Endodermal cell (in vitro differentiated cells): ENCODE measurements around the gene USP43. TPM values are rescaled to one million over a fixed set of nuclear protein-coding genes. Genes with fewer than 3 reads are reported as not detected.

Source experiments
- DNase-seq: peaks from one replicate; pipeline ENCODE4 v3.0.0-alpha.2; 2017
- H3K27ac ChIP-seq: 2 replicates; pipeline ENCODE4 v1.5.1; 2013; ENCODE audit warnings: mild to moderate bottlenecking, low read depth, low read length, moderate library complexity
- H3K27me3 ChIP-seq: 2 replicates; pipeline ENCODE4 v1.6.1; 2013; ENCODE audit warnings: mild to moderate bottlenecking, low read length, moderate library complexity; ENCODE audit not compliant: insufficient read depth, control insufficient read depth, poor library complexity, severe bottlenecking
- H3K36me3 ChIP-seq: 2 replicates; pipeline ENCODE4 v1.7.0; 2013; ENCODE audit warnings: mild to moderate bottlenecking, low read length, moderate library complexity; ENCODE audit not compliant: control insufficient read depth, insufficient read depth
- H3K4me1 ChIP-seq: one replicate; pipeline ENCODE4 v1.7.0; 2013; ENCODE audit warnings: low read length; ENCODE audit not compliant: control insufficient read depth, insufficient read depth
- H3K4me3 ChIP-seq: 2 replicates; pipeline ENCODE4 v1.5.1; 2013; ENCODE audit warnings: mild to moderate bottlenecking, low read length, moderate library complexity
- H3K9ac ChIP-seq: 2 replicates; pipeline ENCODE4 v1.6.1; 2013; ENCODE audit warnings: mild to moderate bottlenecking, low read length, moderate library complexity; ENCODE audit not compliant: poor library complexity, severe bottlenecking; ENCODE audit errors: extremely low read depth
- H3K9me3 ChIP-seq: 2 replicates; pipeline ENCODE4 v1.6.1; 2013; ENCODE audit warnings: mild to moderate bottlenecking, low read length, moderate library complexity; ENCODE audit not compliant: control insufficient read depth
- H3K27ac Mint-ChIP-seq: 2 replicates; pipeline ENCODE4 v1.8.0; 2020; ENCODE audit warnings: mixed read lengths
- H3K27me3 Mint-ChIP-seq: 2 replicates; pipeline ENCODE4 v1.8.0; 2021; ENCODE audit warnings: mild to moderate bottlenecking, mixed read lengths; ENCODE audit not compliant: insufficient read depth
- H3K36me3 Mint-ChIP-seq: 2 replicates; pipeline ENCODE4 v1.8.0; 2020; ENCODE audit warnings: low read depth, mixed read lengths
- H3K4me1 Mint-ChIP-seq: 2 replicates; pipeline ENCODE4 v1.8.0; 2020; ENCODE audit warnings: mixed read lengths
- H3K4me3 Mint-ChIP-seq: 2 replicates; pipeline ENCODE4 v1.8.0; 2020; ENCODE audit warnings: mild to moderate bottlenecking, moderate library complexity, mixed read lengths
- H3K9me3 Mint-ChIP-seq: 2 replicates; pipeline ENCODE4 v1.8.0; 2020; ENCODE audit warnings: mild to moderate bottlenecking, mixed read lengths
- CTCF ChIP-seq: fragments of 200-600 bp; sonication (generic); conservative IDR thresholded peaks from 2 replicates; pipeline ENCODE4 v1.5.0; 2021; ENCODE audit warnings: antibody characterized with exemption, mild to moderate bottlenecking
- WGBS, 2 experiments: methylation state at CpG; one replicate each; pipeline versions ENCODE4 v1.1.5 to v1.1.7; 2013; ENCODE audit warnings: missing lambda C conversion rate in 2 of 2, mixed read lengths in 1 of 2; ENCODE audit not compliant: insufficient coverage in 1 of 2, insufficient read length in 1 of 2; 5-methylcytosine and 5-hydroxymethylcytosine counted together
- total RNA-seq, 2 donors: library from RNA; stranded (reverse); fragmentation: NEBNext Ultra II Directional in 1 of 2; extraction: Animal tissue kit (Norgen Biotek cat#: 25700) in 1 of 2; gene quantifications; 2 replicates in 1 of 2; 3 replicates in 1 of 2; pipeline ENCODE4 v1.2.1, GENCODE V29; 2021

The USP43 gene
- total RNA-seq, 2 donors from 2014 or later = 8.6 to 12.6 TPM

- peaks cover 23% of the 10 kb centered on the region for H3K4me1 Mint-ChIP-seq
- Histone ChIP-seq H3K9me3 (no peaks in the 10 kb centered on the region), H3K27me3 (peaks cover 8% of the 10 kb centered on the region), H3K27ac (no peak overlapping the region), H3K36me3 (no peaks in the 10 kb centered on the region), H3K4me3 (no peak overlapping the region), H3K9ac (no peak overlapping the region), H3K4me1 (peaks cover 3% of the 10 kb centered on the region)
- no peaks in the 10 kb centered on the region for H3K9me3 Mint-ChIP-seq
- H3K27me3 Mint-ChIP-seq = no peaks in the 10 kb centered on the region
- no peak overlapping the region for H3K4me3 Mint-ChIP-seq
- WGBS, 2 experiments = 92 to 93% methylated on average over 5 of the region's 5 CpGs
- TF ChIP-seq CTCF = no peak
- H3K36me3 Mint-ChIP-seq = no peaks in the 10 kb centered on the region
- H3K27ac Mint-ChIP-seq = no peak overlapping the region
- DNase-seq = no peak
Observed at GRCh38 chr17:9643611-9644010, 1.7 kb upstream of the USP43 start.

- Histone ChIP-seq H3K36me3 (no peaks in the 10 kb centered on the region), H3K4me1 (peaks cover 3% of the 10 kb centered on the region), H3K9ac (peak overlapping the region; percentile 56), H3K27ac (no peak overlapping the region), H3K9me3 (no peaks in the 10 kb centered on the region), H3K27me3 (peaks cover 8% of the 10 kb centered on the region), H3K4me3 (peak overlapping the region; percentile 87)
- peak; percentile 42 for TF ChIP-seq CTCF
- Mint-ChIP-seq H3K36me3 (no peaks in the 10 kb centered on the region), H3K4me1 (peaks cover 29% of the 10 kb centered on the region), H3K9me3 (no peaks in the 10 kb centered on the region), H3K27me3 (no peaks in the 10 kb centered on the region), H3K27ac (peak overlapping the region; percentile 79), H3K4me3 (peak overlapping the region; percentile 75)
- DNase-seq = peak; percentile 92
- 1% methylated on average over 24 to 51 of the region's 51 CpGs for WGBS, 2 experiments
Observed at GRCh38 chr17:9645851-9646545, 681 bp downstream of the USP43 start.

- Mint-ChIP-seq H3K4me3 (peak overlapping the region; percentile 75), H3K9me3 (no peaks in the 10 kb centered on the region), H3K27me3 (no peaks in the 10 kb centered on the region), H3K4me1 (peaks cover 28% of the 10 kb centered on the region), H3K36me3 (no peaks in the 10 kb centered on the region), H3K27ac (peak overlapping the region; percentile 79)
- TF ChIP-seq CTCF = no peak
- Histone ChIP-seq H3K4me3 (peak overlapping the region; percentile 87), H3K27ac (no peak overlapping the region), H3K36me3 (no peaks in the 10 kb centered on the region), H3K9ac (peak overlapping the region; percentile 56), H3K4me1 (peaks cover 3% of the 10 kb centered on the region), H3K27me3 (peaks cover 8% of the 10 kb centered on the region), H3K9me3 (no peaks in the 10 kb centered on the region)
- 18 to 37% methylated on average over 8 of the region's 8 CpGs for WGBS, 2 experiments
- peak; percentile 75 for DNase-seq
Observed at GRCh38 chr17:9646546-9646885, 1.2 kb downstream of the USP43 start.
